PFSK-1 (cell line): ENCODE measurements around the gene ARL15.

ENCODE experiments used
- FOXP2 ChIP-seq: optimal IDR thresholded peaks from 2 replicates; pipeline ENCODE3; 2011; ENCODE audit warnings: borderline replicate concordance, control low read depth, inconsistent platforms; ENCODE audit not compliant: insufficient read depth; ENCODE audit errors: extremely low read length, extremely low read depth
- POLR2AphosphoS5 ChIP-seq: IDR thresholded peaks from 2 replicates; pipeline ENCODE4 v1.6.1; 2012; ENCODE audit warnings: low read depth, mild to moderate bottlenecking, control low read depth, low read length, moderate library complexity
- REST ChIP-seq, 2 experiments: IDR thresholded peaks; 2 replicates each; pipeline versions ENCODE4 v1.6.1 to v1.8.0; 2011 to 2012; ENCODE audit warnings: low read depth in 2 of 2, low read length in 2 of 2, control low read depth in 1 of 2, inconsistent platforms in 1 of 2, mild to moderate bottlenecking in 1 of 2, moderate library complexity in 1 of 2; ENCODE audit not compliant: insufficient read depth in 1 of 2
- SIN3A ChIP-seq: IDR thresholded peaks from 2 replicates; pipeline ENCODE4 v1.6.1; 2012; ENCODE audit warnings: mild to moderate bottlenecking, low read length, moderate library complexity, borderline replicate concordance; ENCODE audit not compliant: insufficient read depth
- TAF1 ChIP-seq: IDR thresholded peaks from 2 replicates; pipeline ENCODE4 v1.6.1; 2012; ENCODE audit warnings: low read length, control low read depth, borderline replicate concordance; ENCODE audit not compliant: insufficient read depth

- TF ChIP-seq POLR2AphosphoS5 (no peak), REST (IDR thresholded peaks at IDR 0.05; ENCODE audit: insufficient read depth in 1 of 2, low read depth in 2 of 2, low read length in 2 of 2) (no peak), SIN3A (no peak), FOXP2 (no peak), TAF1 (no peak)
These were observed 338.8 kb downstream of the ARL15 start for GRCh38 chr5:53971551-53971950.
